IMR-90 (cell line): ENCODE measurements around the gene SYNGR1. TPM values are rescaled to one million over a fixed set of nuclear protein-coding genes. Genes with fewer than 3 reads are reported as not detected.

Source experiments
- ATAC-seq: fragments of 200-7000 bp; cut with Tn5 transposase; 2 replicates; pipeline ENCODE4 v1.9.1; 2020; ENCODE audit warnings: low read depth, mild to moderate bottlenecking, moderate library complexity
- BruUV-seq: library from RNA; stranded (reverse); fragments of 400-500 nt; replicated peaks from 2 replicates; lab custom pipeline; 2021; lab: Mats Ljungman, UMichigan
- CTCF ChIA-PET: fragments of 300-600 bp; formaldehyde crosslinking; extraction: SDS; loops from one replicate; lab custom pipeline; 2021; ENCODE audit warnings: antibody characterized with exemption; lab: Yijun Ruan, JAX
- POLR2A ChIA-PET: fragments of 300-600 bp; sonication (Branson Sonifier 250); formaldehyde crosslinking; loops from one replicate; lab custom pipeline; 2022; ENCODE audit warnings: antibody characterized with exemption; ENCODE audit not compliant: unreplicated experiment; lab: Charles Lee
- DNase-seq: peaks from one replicate; pipeline ENCODE4 v3.0.0; 2013
- H2AFZ ChIP-seq: replicated peaks from 2 replicates; pipeline ENCODE3; 2013; ENCODE audit warnings: low read length, mild to moderate bottlenecking; ENCODE audit not compliant: poor library complexity
- H2AK5ac ChIP-seq: 2 replicates; pipeline ENCODE4 v1.6.1; 2013; ENCODE audit warnings: low read depth, low read length, inconsistent platforms
- H2AK9ac ChIP-seq: replicated peaks from 2 replicates; pipeline ENCODE3; 2013; ENCODE audit warnings: mild to moderate bottlenecking, low read depth, low read length, moderate library complexity; ENCODE audit not compliant: poor library complexity
- H2BK120ac ChIP-seq: 2 replicates; pipeline ENCODE4 v1.6.1; 2013; ENCODE audit warnings: low read depth, low read length, inconsistent platforms
- H2BK15ac ChIP-seq: 3 replicates; pipeline ENCODE4 v1.6.1; 2013; ENCODE audit warnings: low read depth, low read length, inconsistent platforms
- H2BK20ac ChIP-seq: 2 replicates; pipeline ENCODE4 v1.6.1; 2013; ENCODE audit warnings: low read depth, mild to moderate bottlenecking, inconsistent platforms, low read length, moderate library complexity
- H2BK5ac ChIP-seq: 2 replicates; pipeline ENCODE4 v1.6.1; 2013; ENCODE audit warnings: mild to moderate bottlenecking, low read depth, low read length, inconsistent platforms; ENCODE audit not compliant: poor library complexity, severe bottlenecking
- H3K14ac ChIP-seq: replicated peaks from 2 replicates; pipeline ENCODE4 v1.6.1; 2013; ENCODE audit warnings: low read depth, low read length, inconsistent platforms
- H3K18ac ChIP-seq: 2 replicates; pipeline ENCODE4 v1.6.1; 2013; ENCODE audit warnings: low read depth, low read length, control low read depth
- H3K23ac ChIP-seq: 2 replicates; pipeline ENCODE4 v1.6.1; 2013; ENCODE audit warnings: low read depth, low read length, inconsistent platforms
- H3K27ac ChIP-seq: 2 replicates; pipeline ENCODE4 v1.5.1; 2013; ENCODE audit warnings: mild to moderate bottlenecking, control low read depth, low read length; ENCODE audit not compliant: insufficient read depth
- H3K27me3 ChIP-seq: 2 replicates; pipeline ENCODE4 v1.6.1; 2013; ENCODE audit warnings: low read length; ENCODE audit not compliant: control insufficient read depth, insufficient read depth
- H3K36me3 ChIP-seq: 2 replicates; pipeline ENCODE4 v1.6.1; 2013; ENCODE audit warnings: low read length, mixed read lengths; ENCODE audit not compliant: control insufficient read depth, insufficient read depth
- H3K4ac ChIP-seq: 2 replicates; pipeline ENCODE4 v1.6.1; 2013; ENCODE audit warnings: low read depth, low read length, inconsistent platforms
- H3K4me1 ChIP-seq: 2 replicates; pipeline ENCODE4 v1.6.1; 2013; ENCODE audit warnings: low read length, mixed read lengths; ENCODE audit not compliant: control insufficient read depth, insufficient read depth
- H3K4me2 ChIP-seq: 2 replicates; pipeline ENCODE4 v1.6.1; 2013; ENCODE audit warnings: low read depth, mild to moderate bottlenecking, control low read depth, low read length, moderate library complexity
- H3K4me3 ChIP-seq: 2 replicates; pipeline ENCODE4 v1.5.1; 2013; ENCODE audit warnings: low read depth, mild to moderate bottlenecking, control low read depth, low read length, moderate library complexity; ENCODE audit not compliant: insufficient read depth
- H3K56ac ChIP-seq: 2 replicates; pipeline ENCODE4 v1.6.1; 2013; ENCODE audit warnings: low read length, inconsistent platforms; ENCODE audit not compliant: insufficient read depth; ENCODE audit errors: extremely low read depth
- H3K79me1 ChIP-seq, 2 experiments: 2 replicates each; pipeline ENCODE4 v1.6.1; 2013; ENCODE audit warnings: low read length in 2 of 2, inconsistent platforms in 1 of 2, low read depth in 1 of 2
- H3K9ac ChIP-seq: 2 replicates; pipeline ENCODE4 v1.6.1; 2013; ENCODE audit warnings: low read depth, low read length, control low read depth
- H3K9me1 ChIP-seq: 2 replicates; pipeline ENCODE4 v1.6.1; 2013; ENCODE audit warnings: low read length, inconsistent platforms; ENCODE audit not compliant: insufficient read depth
- H3K9me3 ChIP-seq: 2 replicates; pipeline ENCODE4 v1.6.1; 2013; ENCODE audit warnings: low read length; ENCODE audit not compliant: control insufficient read depth, insufficient read depth
- H4K20me1 ChIP-seq: 2 replicates; pipeline ENCODE4 v1.6.1; 2013; ENCODE audit warnings: low read length, inconsistent platforms; ENCODE audit not compliant: insufficient read depth
- H4K5ac ChIP-seq: 2 replicates; pipeline ENCODE4 v1.6.1; 2013; ENCODE audit warnings: mild to moderate bottlenecking, low read depth, low read length, control low read depth
- H4K8ac ChIP-seq, 2 experiments: 2 replicates each; pipeline ENCODE4 v1.6.1; 2013; ENCODE audit warnings: low read depth in 2 of 2, low read length in 2 of 2, control low read depth in 1 of 2, inconsistent platforms in 1 of 2
- H4K91ac ChIP-seq: 2 replicates; pipeline ENCODE4 v1.6.1; 2013; ENCODE audit warnings: low read depth, low read length, inconsistent platforms; ENCODE audit not compliant: insufficient read depth
- CEBPB ChIP-seq: IDR thresholded peaks from 2 replicates; pipeline ENCODE4 v1.6.1; 2012; ENCODE audit warnings: low read depth, low read length, improper control_type of control experiment
- CHD1 ChIP-seq: IDR thresholded peaks from 2 replicates; pipeline ENCODE4 v1.6.1; 2012; ENCODE audit warnings: low read depth, low read length, improper control_type of control experiment
- FOS ChIP-seq: fragments of 150-350 bp; IDR thresholded peaks from 2 replicates; pipeline ENCODE4 v1.6.1; 2016; ENCODE audit warnings: low read depth, low read length
- MAZ ChIP-seq: IDR thresholded peaks from 2 replicates; pipeline ENCODE4 v1.6.1; 2012; ENCODE audit warnings: low read depth, mild to moderate bottlenecking, low read length, improper control_type of control experiment, moderate library complexity, borderline replicate concordance
- POLR2A ChIP-seq: IDR thresholded peaks from 2 replicates; pipeline ENCODE4 v1.6.1; 2012; ENCODE audit warnings: mild to moderate bottlenecking, low read depth, low read length
- RAD21 ChIP-seq: IDR thresholded peaks from 2 replicates; pipeline ENCODE4 v1.6.1; 2012; ENCODE audit warnings: low read length, improper control_type of control experiment
- RCOR1 ChIP-seq: IDR thresholded peaks from 2 replicates; pipeline ENCODE4 v1.6.1; 2012; ENCODE audit warnings: mild to moderate bottlenecking, low read length, improper control_type of control experiment; ENCODE audit not compliant: insufficient replicate concordance
- SMC3 ChIP-seq: fragments of 150-350 bp; IDR thresholded peaks from 2 replicates; pipeline ENCODE4 v1.6.1; 2016; ENCODE audit warnings: low read depth, mild to moderate bottlenecking, antibody characterized with exemption, low read length, moderate library complexity
- USF2 ChIP-seq: fragments of 150-350 bp; IDR thresholded peaks from 2 replicates; pipeline ENCODE4 v1.6.1; 2017; ENCODE audit warnings: mild to moderate bottlenecking, antibody characterized with exemption, low read length, low read depth
- WGBS, 2 experiments: methylation state at CpG; one replicate each; pipeline versions ENCODE4 v1.1.5 to v1.1.7; 2013; ENCODE audit warnings: missing lambda C conversion rate in 2 of 2; ENCODE audit not compliant: insufficient read length in 1 of 2; ENCODE audit errors: extremely low coverage in 2 of 2; 5-methylcytosine and 5-hydroxymethylcytosine counted together
- dilution Hi-C: fragments of 300-500 bp; cut with HindIII; formaldehyde crosslinking; loops from one replicate; pipeline ENCODE4 v1.14.3; 2018; ENCODE audit warnings: low sequenced_read_pairs; ENCODE audit not compliant: unreplicated experiment
- in situ Hi-C: fragments of 300-500 bp; cut with MboI; formaldehyde crosslinking; loops from 3 replicates; pipeline ENCODE4 v1.14.3; 2019; ENCODE audit warnings: low sequenced_read_pairs, inconsistent platforms, mixed read lengths
- intact Hi-C: fragments of 100-400 bp; cut with micrococcal nuclease; formaldehyde crosslinking; loops from 2 replicates; pipeline ENCODE4 v1.10.0; 2022
- polyA plus RNA-seq, 3 experiments: library from polyadenylated mRNA; depleted of rRNA; stranded (reverse); fragments of >200 nt; gene quantifications; 2 replicates each; pipeline ENCODE4 v1.2.3, GENCODE V29; 2012; ENCODE audit warnings: low replicate concordance in 1 of 3
- total RNA-seq: library from RNA; depleted of rRNA; stranded (reverse); fragments of >200 nt; gene quantifications from 2 replicates; pipeline ENCODE4 v1.2.3, GENCODE V29; 2012

Gene SYNGR1
- total and polyA plus RNA-seq, 2 of the 4 experiments (the other 2 are of a cell fraction): 6.3 to 81.5 TPM

DNA sequence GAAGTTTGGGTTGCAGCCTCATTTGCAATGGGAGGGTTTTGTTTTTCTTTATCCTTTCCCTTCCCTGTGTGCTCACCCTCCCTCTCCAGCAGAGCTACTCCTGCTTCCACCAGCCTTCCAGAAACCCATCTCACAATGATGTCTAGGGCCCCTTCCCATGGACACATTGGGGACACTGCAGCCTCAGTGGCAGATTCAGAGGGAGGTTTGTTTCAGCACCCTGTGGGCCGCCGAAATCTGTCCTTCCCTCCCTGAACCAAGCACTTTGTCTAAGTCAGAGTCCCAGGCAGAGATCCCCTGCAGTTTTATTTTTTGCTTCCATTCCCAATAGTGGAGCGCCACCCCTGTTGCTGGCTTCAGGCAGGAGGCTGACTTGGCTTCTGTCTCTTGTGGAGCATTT, 8.6 kb upstream of the SYNGR1 start:
- ATAC-seq (no peak), DNase-seq (no peak)
- peaks cover 7% of the 10 kb centered on the region for H3K4me1 ChIP-seq
- ChIA-PET CTCF (no interaction called here), POLR2A (no interaction called here)
- H2BK15ac ChIP-seq: 0 out of 3 replicates have a peak overlapping the region, but pooled peaks have one; percentile 29
- no peak overlapping the region for H3K14ac ChIP-seq
- H3K27ac ChIP-seq: 0 out of 2 replicates have a peak overlapping the region, but pooled peaks have one; percentile 10
- no peak overlapping the region for H3K9ac ChIP-seq
- no peak for TF ChIP-seq RCOR1
- TF ChIP-seq RAD21: no peak
- no peak for TF ChIP-seq FOS
- TF ChIP-seq POLR2A: no peak
- TF ChIP-seq SMC3: no peak
- TF ChIP-seq USF2: no peak
- no peak for TF ChIP-seq CEBPB
- no peak for TF ChIP-seq CHD1
- TF ChIP-seq MAZ: no peak
- no peaks in the 10 kb centered on the region; the same call in 1 of the 2 replicates for H3K27me3 ChIP-seq
- in situ Hi-C loops: no loop called here
- H4K8ac ChIP-seq: peak overlapping the region; percentile 10 to 66; a peak in 3 of 4 replicates
- no peak overlapping the region for H2BK5ac ChIP-seq
- no peaks in the 10 kb centered on the region for H3K9me3 ChIP-seq
- H4K91ac ChIP-seq: peak overlapping the region; percentile 69
- WGBS, 2 experiments: no CpG with 5 or more reads among the region's 3 CpGs
- no peak overlapping the region for H3K4me3 ChIP-seq
- H3K4ac ChIP-seq: peak overlapping the region; percentile 13; the same call in 1 of the 2 replicates
- H4K20me1 ChIP-seq: no peaks in the 10 kb centered on the region
- H2AK5ac ChIP-seq: peak overlapping the region; percentile 25; the same call in 1 of the 2 replicates
- intact Hi-C loops: loop anchor here (5.0 kb wide), 1 partner anchor 176 kb away; no protein-coding TSS in a partner anchor
- peak overlapping the region; percentile 33 for H2BK120ac ChIP-seq
- H3K4me2 ChIP-seq: no peak overlapping the region
- peak overlapping the region; percentile 3; the same call in 1 of the 2 replicates for H3K18ac ChIP-seq
- no peak overlapping the region for H4K5ac ChIP-seq
- BruUV-seq: no TSS peak
- no peak overlapping the region for H3K56ac ChIP-seq
- H3K9me1 ChIP-seq: no peaks in the 10 kb centered on the region; the same call in 1 of the 2 replicates
- dilution Hi-C loops: no loop called here
- H3K23ac ChIP-seq: no peak overlapping the region
- no peaks in the 10 kb centered on the region; a peak in 1 of 4 replicates for H3K79me1 ChIP-seq
- peak overlapping the region; percentile 21 for H2AFZ ChIP-seq
- H2BK20ac ChIP-seq: peak overlapping the region; percentile 51
- H3K36me3 ChIP-seq: no peaks in the 10 kb centered on the region
- no peak overlapping the region for H2AK9ac ChIP-seq
